Measurements from ENCODE around the gene SPON1.
"Not testable (repeated sequence)": the region's sequence is repeated elsewhere in the genome, so short reads cannot be mapped to it uniquely, and the experiment has no call there.

Gene SPON1

GRCh38 chr11:14090631-14091030, 128.1 kb downstream of the SPON1 start:
- DNase-seq, result not testable (repeated sequence)

DNA sequence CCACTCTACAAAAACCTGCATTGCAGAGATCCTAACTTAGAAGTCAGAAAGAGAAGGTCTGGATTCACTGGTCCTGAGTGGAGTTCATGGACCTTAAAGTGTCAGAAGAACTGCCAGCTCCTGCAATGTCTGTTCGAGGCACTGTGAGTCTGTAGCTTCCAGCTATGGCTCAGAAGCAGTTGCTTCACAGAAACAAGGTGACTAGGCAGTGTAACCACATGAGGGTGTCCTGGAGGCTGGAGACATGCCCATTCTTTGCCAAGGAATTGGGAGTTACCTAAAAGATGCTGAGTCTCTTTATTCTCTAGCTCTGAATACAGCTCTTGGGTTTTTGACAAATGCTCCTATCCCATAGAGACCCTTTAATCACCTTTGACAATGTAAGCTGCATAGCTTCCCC, 130.5 kb downstream of the SPON1 start:
- no peak for DNase-seq

DNA sequence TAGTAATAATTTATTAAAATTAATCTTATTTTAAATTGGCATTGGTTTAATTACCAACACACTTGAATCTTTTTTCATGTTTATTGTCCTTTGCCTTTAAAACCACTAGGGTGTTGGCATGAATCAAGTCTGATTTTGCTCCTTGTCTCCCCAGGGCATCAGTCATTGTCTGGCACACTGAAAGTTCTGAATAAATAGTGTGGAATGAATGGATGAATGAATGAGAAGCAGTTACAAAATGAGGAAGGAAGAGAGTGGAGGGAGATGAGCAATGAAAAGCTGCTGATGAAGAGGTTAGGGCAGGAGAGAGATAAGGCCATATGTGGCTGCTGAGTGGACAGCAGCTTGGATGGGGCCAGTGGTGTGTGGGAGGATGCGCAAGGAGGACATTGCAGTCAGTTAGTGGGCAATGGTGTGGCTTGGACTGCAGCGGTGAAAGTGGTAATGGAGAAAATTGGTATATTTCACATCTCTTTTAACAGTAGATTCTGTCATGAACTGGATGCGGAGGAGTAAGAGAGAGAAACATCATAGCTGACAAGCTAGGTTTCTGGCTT, 132.0 kb downstream of the SPON1 start:
- DNase-seq, result no peak

GRCh38 chr11:14095882-14096281, 133.4 kb downstream of the SPON1 start:
- no peak for DNase-seq

- no peak for DNase-seq
Observed at GRCh38 chr11:14096606-14097005, 134.1 kb downstream of the SPON1 start.

- no peak for DNase-seq
Observed at GRCh38 chr11:14101388-14101787, 138.9 kb downstream of the SPON1 start.

DNA sequence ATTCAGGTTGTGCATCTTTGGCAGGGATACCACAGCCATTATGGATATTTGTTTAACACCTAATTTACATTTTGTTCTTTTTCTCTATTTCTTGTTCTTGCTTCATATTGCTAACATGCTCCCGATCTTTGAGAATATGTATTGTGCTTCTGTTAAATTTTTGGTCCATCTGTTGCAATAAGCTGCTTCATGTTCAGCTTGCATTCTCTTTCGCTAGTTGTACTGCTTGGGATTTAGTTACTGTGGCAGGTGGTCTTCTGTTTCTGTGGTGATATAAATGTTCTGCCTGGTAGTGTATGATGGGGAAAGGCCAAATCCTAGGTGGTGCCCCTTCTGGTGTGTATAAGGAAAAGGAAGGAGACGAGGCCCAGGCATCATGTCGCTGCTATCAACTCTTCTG, 140.2 kb downstream of the SPON1 start:
- DNase-seq, result no peak

GRCh38 chr11:14105446-14105845, 142.9 kb downstream of the SPON1 start:
- DNase-seq, result no peak

DNA sequence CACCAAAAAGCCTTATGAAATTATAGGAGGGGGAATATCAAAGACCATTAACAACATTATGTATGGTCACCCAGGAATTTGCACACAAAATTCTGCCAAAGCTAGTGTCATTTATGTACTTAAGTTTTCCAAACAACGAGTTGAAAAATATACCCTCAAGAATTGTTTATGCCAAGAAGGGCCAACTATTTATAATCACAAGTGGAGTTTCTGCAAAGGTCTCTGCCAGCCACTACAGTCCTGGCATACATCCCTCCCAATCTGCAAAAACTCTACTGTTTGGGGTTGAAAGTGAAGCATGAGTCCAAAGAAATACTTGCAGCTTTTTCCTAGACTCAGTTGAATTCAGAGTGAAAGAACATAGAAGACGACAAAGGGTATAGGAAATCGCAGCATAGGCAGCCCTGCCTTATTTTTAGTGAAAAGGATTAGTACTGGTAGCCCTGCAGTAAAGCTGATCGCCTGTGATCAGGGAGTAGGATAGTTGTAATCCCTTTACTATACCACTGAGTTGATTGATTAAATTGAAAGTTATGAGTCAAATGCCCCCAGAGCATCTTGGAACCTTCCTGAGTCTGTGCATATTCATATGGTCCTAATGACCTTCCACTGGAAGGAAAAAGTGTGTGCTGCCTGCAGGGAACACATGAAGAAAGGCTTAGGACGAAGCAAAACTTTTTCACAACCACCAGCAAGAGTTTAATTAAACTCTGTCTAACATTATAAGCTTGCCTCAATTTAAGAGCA, 144.0 kb downstream of the SPON1 start:
- no peak for DNase-seq

- DNase-seq, result no peak
Observed at GRCh38 chr11:14107050-14107430, 144.5 kb downstream of the SPON1 start.

DNA sequence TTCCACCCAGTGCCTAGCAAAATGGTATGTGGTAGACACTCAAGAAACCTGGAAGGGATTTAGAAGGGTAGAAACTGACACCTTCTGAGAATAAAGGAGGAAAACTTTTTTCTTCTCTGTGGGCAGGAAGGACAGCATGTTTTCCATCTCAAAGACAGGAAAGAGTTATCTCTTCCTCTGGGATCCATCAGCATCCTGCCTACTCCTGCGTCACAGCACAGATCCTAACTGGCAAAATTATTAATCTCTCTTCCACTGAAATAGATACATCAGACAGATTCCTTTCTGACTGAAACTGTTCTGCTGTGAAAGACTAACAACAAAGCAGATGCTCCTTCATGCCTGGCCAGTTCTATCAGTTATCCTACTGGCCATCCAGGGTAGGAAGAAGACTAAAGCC, 147.2 kb downstream of the SPON1 start:
- no peak for DNase-seq

DNA sequence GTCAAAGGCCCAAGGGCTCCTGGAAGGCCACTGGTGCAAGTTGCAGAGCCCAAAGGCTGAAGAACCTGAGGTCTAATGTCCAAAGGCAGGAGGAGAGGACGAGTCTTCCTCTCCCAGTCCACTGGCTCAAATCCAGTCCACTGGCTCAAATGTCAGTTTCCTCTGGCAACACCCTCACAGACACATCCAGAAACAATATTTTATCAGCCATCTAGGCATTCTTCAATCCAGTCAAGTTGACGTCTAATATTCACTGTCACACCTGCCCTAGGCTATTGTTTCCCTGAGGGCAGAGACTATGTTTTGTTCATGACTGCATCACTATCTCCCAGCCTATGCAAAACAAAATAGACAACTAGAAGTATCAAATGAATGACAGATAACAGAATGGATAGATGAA, 148.1 kb downstream of the SPON1 start:
- no peak for DNase-seq

DNA sequence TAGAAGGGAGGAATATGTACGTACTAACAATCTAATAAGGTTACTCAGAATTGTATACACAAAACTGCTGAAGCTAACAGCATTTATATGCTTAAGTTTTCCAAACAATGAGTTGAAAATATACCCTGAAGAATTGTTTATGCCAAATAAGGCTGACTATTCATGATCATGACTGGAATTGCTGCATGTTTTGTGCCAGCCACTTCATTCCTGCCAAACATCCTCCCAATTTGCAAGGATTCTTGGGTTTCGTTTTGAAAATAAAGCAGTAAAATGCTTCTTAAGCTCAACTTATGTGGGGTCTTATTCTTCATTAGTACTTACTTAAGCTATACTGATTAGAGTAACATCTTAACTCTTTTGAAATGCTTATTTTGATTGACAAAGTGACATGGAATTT, 149.0 kb downstream of the SPON1 start:
- no peak for DNase-seq

GRCh38 chr11:14112721-14113120, 150.2 kb downstream of the SPON1 start:
- DNase-seq, result no peak

GRCh38 chr11:14114269-14114668, 151.7 kb downstream of the SPON1 start:
- no peak for DNase-seq

DNA sequence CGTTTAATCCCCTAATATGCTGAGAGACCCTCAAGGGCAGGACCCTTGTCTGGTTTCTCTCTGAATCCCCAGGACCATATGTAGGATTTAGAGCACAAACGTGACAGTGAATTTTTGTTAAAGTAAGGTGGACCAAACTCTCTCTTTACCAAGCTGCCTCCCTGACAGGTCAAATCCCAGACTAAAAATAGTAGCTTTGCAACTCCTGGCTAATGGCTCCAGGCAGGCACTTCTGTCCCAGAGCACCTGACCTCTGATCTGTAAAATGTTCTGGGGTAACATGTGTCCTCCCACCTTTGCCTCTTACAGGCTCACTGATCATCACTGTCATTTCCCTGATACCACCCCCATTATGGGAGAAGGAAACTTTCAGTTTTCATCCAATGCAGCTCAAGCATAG, 152.3 kb downstream of the SPON1 start:
- no peak for DNase-seq

DNA sequence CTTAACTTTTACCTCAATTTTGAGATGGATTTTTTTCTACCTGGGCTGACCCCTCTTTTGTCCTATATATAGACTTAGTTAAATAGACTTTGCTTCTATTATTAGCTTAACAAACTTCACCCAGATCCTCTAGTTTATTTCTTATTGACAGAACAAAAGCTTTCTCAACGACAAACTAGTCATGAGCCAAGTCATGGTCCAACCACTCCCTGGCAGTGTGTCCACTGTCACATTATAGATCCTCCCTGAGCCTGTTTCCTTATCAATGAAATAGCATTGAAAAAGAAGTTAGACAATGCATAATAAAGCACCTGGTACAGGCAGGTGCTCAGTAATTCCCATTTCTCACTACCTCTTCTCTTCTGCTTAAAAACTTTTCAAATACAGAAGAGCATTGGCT, 155.1 kb downstream of the SPON1 start:
- DNase-seq, result no peak

GRCh38 chr11:14118072-14118471, 155.5 kb downstream of the SPON1 start:
- no peak for DNase-seq

DNA sequence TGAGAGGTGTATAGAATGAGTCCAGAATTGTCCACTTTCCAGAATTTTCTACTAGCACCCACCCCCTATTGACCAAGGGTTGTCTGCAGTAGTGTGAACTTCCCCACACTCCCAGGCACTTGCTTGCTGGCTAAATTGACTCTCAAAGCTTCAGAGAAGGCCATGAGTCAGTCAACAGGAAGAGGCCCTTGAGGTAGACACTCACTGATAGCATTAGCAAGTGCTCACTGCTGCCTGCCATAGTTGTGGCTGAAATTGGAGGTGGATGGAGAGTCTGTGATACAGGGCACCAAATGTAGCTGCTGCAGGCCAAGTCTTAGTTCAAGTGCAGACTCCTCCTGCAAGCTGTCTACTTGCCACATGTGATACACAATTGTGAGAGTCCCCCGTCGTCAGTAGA, 156.8 kb downstream of the SPON1 start:
- no peak for DNase-seq

DNA sequence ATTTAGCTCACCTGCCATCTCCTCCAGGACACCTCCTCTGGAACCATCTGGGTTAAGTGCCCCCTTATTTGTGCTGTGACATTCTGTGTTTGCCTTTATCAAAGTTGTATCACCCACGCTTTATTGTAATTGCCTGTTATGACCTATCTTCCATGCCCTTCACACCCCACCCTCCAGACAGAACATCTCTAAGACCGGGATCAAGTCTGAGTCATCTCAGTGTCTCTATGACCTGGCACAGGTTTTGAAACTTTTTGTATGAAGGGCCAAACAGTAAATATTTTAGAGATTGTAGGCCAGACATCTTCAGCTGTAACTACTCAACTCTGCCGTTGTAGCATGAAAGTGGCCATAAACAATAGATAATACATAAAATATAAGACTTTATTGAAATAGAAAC, 161.8 kb downstream of the SPON1 start:
- DNase-seq, result no peak

DNA sequence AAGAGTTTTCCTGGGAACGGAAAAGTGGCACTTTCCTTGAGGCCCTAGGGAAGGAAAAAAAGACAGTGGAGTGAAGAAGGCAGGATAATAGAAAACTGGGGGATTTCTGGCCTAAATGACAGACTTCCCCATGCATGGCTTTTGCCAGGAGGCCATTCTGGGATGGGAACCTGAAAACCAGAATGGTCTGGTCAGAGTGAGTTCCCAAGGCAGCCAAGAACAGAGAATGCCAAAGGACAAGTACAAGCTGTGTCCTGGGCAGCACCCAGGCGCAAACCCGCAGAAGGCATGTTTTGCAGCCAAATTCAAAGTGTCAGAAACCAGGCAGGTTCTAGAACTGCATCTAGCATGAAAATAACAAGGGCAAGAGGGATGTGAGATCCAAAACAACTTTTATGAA, 162.4 kb downstream of the SPON1 start:
- no peak for DNase-seq

- no peak for DNase-seq
Observed at GRCh38 chr11:14125529-14125928, 163.0 kb downstream of the SPON1 start.

- no peak for DNase-seq
Observed at GRCh38 chr11:14127679-14128078, 165.2 kb downstream of the SPON1 start.

DNA sequence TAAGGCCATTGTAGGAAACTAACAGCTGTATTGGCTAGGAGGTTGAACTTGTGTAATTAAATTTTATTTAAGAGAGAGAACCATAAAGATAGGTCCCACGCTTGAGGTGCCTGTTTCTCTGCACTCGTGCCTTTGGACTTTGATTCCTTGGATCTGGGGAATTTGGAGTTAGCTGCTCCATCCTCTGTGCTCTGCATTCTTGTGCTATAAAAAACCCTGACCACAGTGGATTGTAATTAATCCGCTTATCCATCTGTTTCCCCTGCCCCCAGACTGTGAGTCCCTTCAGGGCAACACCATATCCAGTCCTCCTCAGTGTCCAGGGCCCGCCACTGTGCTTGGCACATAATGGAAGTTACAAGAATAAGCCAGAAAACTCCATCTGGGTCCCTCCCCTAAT, 169.8 kb downstream of the SPON1 start:
- DNase-seq, result no peak

GRCh38 chr11:14133381-14133780, 170.9 kb downstream of the SPON1 start:
- DNase-seq, result no peak
